Peyer's patch (tissue), 4 donors: ENCODE data around the gene GCKR.

Source experiments
- CTCF ChIP-seq, 6 experiments: fragments of 450-650 bp in 4 of 6; fragments of 200-600 bp in 2 of 6; sonication (generic) in 1 of 6; IDR thresholded peaks; one replicate each; pipeline ENCODE4 v1.5.1; 2017 to 2019; ENCODE audit warnings: antibody characterized with exemption in 6 of 6, mild to moderate bottlenecking in 3 of 6, moderate library complexity in 1 of 6
- POLR2A ChIP-seq, 2 donors: fragments of 450-650 bp; IDR thresholded peaks; one replicate each; pipeline ENCODE4 v1.5.1; 2017; ENCODE audit warnings: antibody characterized with exemption in 2 of 2, mild to moderate bottlenecking in 2 of 2, moderate library complexity in 2 of 2

GRCh38 chr2:27451095-27451494 lies 45.5 kb upstream of the GCKR start:
- TF ChIP-seq CTCF (IDR thresholded peaks at IDR 0.05) (no peak), POLR2A (IDR thresholded peaks at IDR 0.05) (no peak)
